ENCODE data around the gene GMPR2. TPM values are rescaled to one million over a fixed set of nuclear protein-coding genes. Genes with fewer than 3 reads are reported as not detected.

Gene GMPR2
- total RNA-seq, 1 donor: 86.5 TPM

- no peak for TF ChIP-seq CTCF (IDR thresholded peaks at IDR 0.05; ENCODE audit: extremely low read depth, low read depth, low read length)
- H3K27ac ChIP-seq (ENCODE audit: low read depth, low read length): no peak overlapping the region
- H2AFZ ChIP-seq (ENCODE audit: low read length): peak overlapping the region; percentile 44
- H3K36me3 ChIP-seq (ENCODE audit: insufficient read depth, low read length): no peaks in the 10 kb centered on the region
- H3K4me1 ChIP-seq (ENCODE audit: insufficient read depth, low read length): peaks cover 7% of the 10 kb centered on the region
- DNase-seq (ENCODE audit: insufficient read length, low spot score, missing footprints): no peak
- H3K27me3 ChIP-seq (ENCODE audit: insufficient read depth, low read length): no peaks in the 10 kb centered on the region
- peaks cover 3% of the 10 kb centered on the region for H3K79me2 ChIP-seq (ENCODE audit: insufficient read depth, low read length)
- H3K9me3 ChIP-seq (ENCODE audit: low read depth, low read length): no peaks in the 10 kb centered on the region
- peak overlapping the region; percentile 20 for H3K4me3 ChIP-seq (ENCODE audit: insufficient read depth, low read length)
- peaks cover 3% of the 10 kb centered on the region for H4K20me1 ChIP-seq (ENCODE audit: insufficient read depth, low read length)
- H3K4me2 ChIP-seq (ENCODE audit: insufficient read depth, low read length): peak overlapping the region; percentile 37
These were observed 14.1 kb downstream of the GMPR2 start for GRCh38 chr14:24246765-24247212.

GRCh38 chr14:24247422-24247821 is 14.7 kb downstream of the GMPR2 start:
- Histone ChIP-seq H3K4me2 (ENCODE audit: insufficient read depth, low read length) (no peak overlapping the region), H3K9me3 (ENCODE audit: low read depth, low read length) (no peaks in the 10 kb centered on the region), H3K27ac (ENCODE audit: low read depth, low read length) (no peak overlapping the region), H3K27me3 (ENCODE audit: insufficient read depth, low read length) (no peaks in the 10 kb centered on the region), H4K20me1 (ENCODE audit: insufficient read depth, low read length) (no peaks in the 10 kb centered on the region), H3K4me1 (ENCODE audit: insufficient read depth, low read length) (peaks cover 8% of the 10 kb centered on the region), H3K36me3 (ENCODE audit: insufficient read depth, low read length) (no peaks in the 10 kb centered on the region), H3K79me2 (ENCODE audit: insufficient read depth, low read length) (no peaks in the 10 kb centered on the region), H3K4me3 (ENCODE audit: insufficient read depth, low read length) (no peak overlapping the region), H2AFZ (ENCODE audit: low read length) (no peak overlapping the region)
- TF ChIP-seq CTCF (IDR thresholded peaks at IDR 0.05; ENCODE audit: extremely low read depth, low read depth, low read length): no peak
- DNase-seq (ENCODE audit: insufficient read length, low spot score, missing footprints): no peak

- Histone ChIP-seq H3K79me2 (ENCODE audit: insufficient read depth, low read length) (no peaks in the 10 kb centered on the region), H3K4me2 (ENCODE audit: insufficient read depth, low read length) (no peak overlapping the region), H3K4me3 (ENCODE audit: insufficient read depth, low read length) (no peak overlapping the region), H3K36me3 (ENCODE audit: insufficient read depth, low read length) (no peaks in the 10 kb centered on the region), H3K9me3 (ENCODE audit: low read depth, low read length) (no peaks in the 10 kb centered on the region), H3K27me3 (ENCODE audit: insufficient read depth, low read length) (no peaks in the 10 kb centered on the region), H3K27ac (ENCODE audit: low read depth, low read length) (no peak overlapping the region), H2AFZ (ENCODE audit: low read length) (no peak overlapping the region), H4K20me1 (ENCODE audit: insufficient read depth, low read length) (no peaks in the 10 kb centered on the region), H3K4me1 (ENCODE audit: insufficient read depth, low read length) (peaks cover 8% of the 10 kb centered on the region)
- no peak for TF ChIP-seq CTCF (IDR thresholded peaks at IDR 0.05; ENCODE audit: extremely low read depth, low read depth, low read length)
- no peak for DNase-seq (ENCODE audit: insufficient read length, low spot score, missing footprints)
These were observed 16.7 kb downstream of the GMPR2 start for GRCh38 chr14:24249230-24250021.

GRCh38 chr14:24250354-24250753 is 17.6 kb downstream of the GMPR2 start:
- TF ChIP-seq CTCF (IDR thresholded peaks at IDR 0.05; ENCODE audit: extremely low read depth, low read depth, low read length): no peak
- no peak overlapping the region for H3K4me2 ChIP-seq (ENCODE audit: insufficient read depth, low read length)
- no peaks in the 10 kb centered on the region for H3K36me3 ChIP-seq (ENCODE audit: insufficient read depth, low read length)
- no peak overlapping the region for H3K27ac ChIP-seq (ENCODE audit: low read depth, low read length)
- H3K27me3 ChIP-seq (ENCODE audit: insufficient read depth, low read length): no peaks in the 10 kb centered on the region
- no peaks in the 10 kb centered on the region for H3K9me3 ChIP-seq (ENCODE audit: low read depth, low read length)
- no peaks in the 10 kb centered on the region for H3K79me2 ChIP-seq (ENCODE audit: insufficient read depth, low read length)
- peaks cover 8% of the 10 kb centered on the region for H3K4me1 ChIP-seq (ENCODE audit: insufficient read depth, low read length)
- H4K20me1 ChIP-seq (ENCODE audit: insufficient read depth, low read length): no peaks in the 10 kb centered on the region
- H3K4me3 ChIP-seq (ENCODE audit: insufficient read depth, low read length): no peak overlapping the region
- no peak overlapping the region for H2AFZ ChIP-seq (ENCODE audit: low read length)
- DNase-seq (ENCODE audit: insufficient read length, low spot score, missing footprints): peak; percentile 54

All from osteoblast (primary cell).